AG20443 (cell line): ENCODE data around the gene PSMG3.
"Not testable (repeated sequence)": the region's sequence is repeated elsewhere in the genome, so short reads cannot be mapped to it uniquely, and the experiment has no call there.

ENCODE experiments used
- DNase-seq: peaks from one replicate; pipeline ENCODE4 v3.0.0; 2012; ENCODE audit warnings: low spot score, mixed read lengths

The PSMG3 gene

GRCh38 chr7:1533547-1534329 is 36.1 kb downstream of the PSMG3 start:
- peak; percentile 82 for DNase-seq

GRCh38 chr7:1533255-1533546 is 36.6 kb downstream of the PSMG3 start:
- DNase-seq = no peak

GRCh38 chr7:1532456-1533254 is 37.2 kb downstream of the PSMG3 start:
- peak; percentile 88 for DNase-seq

GRCh38 chr7:1531979-1532455 is 37.8 kb downstream of the PSMG3 start:
- DNase-seq = no peak

- DNase-seq = peak; percentile 32
Observed at GRCh38 chr7:1531263-1531978, 38.4 kb downstream of the PSMG3 start.

GRCh38 chr7:1530946-1531262 is 38.9 kb downstream of the PSMG3 start:
- no peak for DNase-seq

- DNase-seq = no peak
Observed at GRCh38 chr7:1529383-1530116, 40.3 kb downstream of the PSMG3 start.

GRCh38 chr7:1526271-1526754 is 43.5 kb downstream of the PSMG3 start:
- DNase-seq = no peak

- DNase-seq = no peak
Observed at GRCh38 chr7:1525409-1525808, 44.4 kb downstream of the PSMG3 start.

GRCh38 chr7:1523844-1524243 is 46.0 kb downstream of the PSMG3 start:
- no peak for DNase-seq

GRCh38 chr7:1523208-1523607 is 46.6 kb downstream of the PSMG3 start:
- DNase-seq = no peak

GRCh38 chr7:1521456-1521855 is 48.4 kb downstream of the PSMG3 start:
- DNase-seq = no peak

GRCh38 chr7:1520539-1521234 is 49.1 kb downstream of the PSMG3 start:
- DNase-seq = no peak

- not testable (repeated sequence) for DNase-seq
Observed at GRCh38 chr7:1519322-1519922, 50.4 kb downstream of the PSMG3 start.
